GM21786 (cell line): ENCODE results near the gene MAGI3.
A peak's percentile ranks its signal among the peaks of the same experiment; 100 is the strongest.

Experiments used
- ATAC-seq: cut with Tn5 transposase; IDR thresholded peaks from one replicate; pipeline ENCODE4 v1.9.1; 2021; ENCODE audit not compliant: unreplicated experiment

MAGI3 gene

DNA sequence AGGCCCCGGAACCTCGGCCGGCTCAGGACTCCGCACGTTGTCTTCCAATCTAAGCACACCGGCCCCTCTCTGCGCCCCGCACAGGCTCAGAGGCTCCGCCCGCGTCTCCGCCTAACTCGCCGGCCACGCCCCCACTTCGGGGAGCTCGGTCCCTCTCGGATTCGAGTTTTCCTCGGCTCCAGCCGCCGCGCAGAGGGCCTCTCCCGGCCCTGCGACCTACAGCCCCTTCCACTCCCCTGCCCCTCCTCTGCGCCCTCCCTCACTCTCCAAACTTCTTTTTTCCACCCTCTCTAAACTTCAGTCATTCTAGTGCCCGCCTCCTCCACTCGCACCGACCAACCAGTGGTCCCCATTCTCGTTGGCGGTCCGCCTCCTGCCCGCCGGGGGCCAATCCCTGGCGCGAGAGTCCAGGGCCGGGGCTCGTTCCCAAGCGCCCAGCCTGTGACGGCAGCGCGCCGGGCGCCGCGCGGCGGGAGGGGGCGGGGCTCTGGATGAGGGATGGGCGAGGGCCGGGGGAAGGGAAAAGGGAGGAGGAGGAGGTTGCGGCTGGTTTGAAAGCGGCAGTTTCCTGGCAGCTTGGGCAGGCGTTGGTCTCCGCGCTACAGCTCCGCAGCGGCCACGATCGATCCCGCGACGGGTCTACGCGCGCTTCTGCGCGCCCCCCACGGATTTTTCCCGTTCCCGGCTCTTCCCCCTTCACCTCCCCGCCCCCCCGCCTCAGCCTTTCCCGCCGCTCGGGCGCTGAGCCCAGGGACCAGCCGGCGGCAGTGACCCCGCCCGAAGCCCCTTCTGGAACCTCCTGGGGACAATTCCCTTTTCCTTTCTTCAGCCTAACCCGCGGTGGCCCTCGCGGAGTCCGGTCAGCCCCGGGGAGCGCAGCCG lies at the start of gene MAGI3:
Gene MAGI3 (plus strand): TSS at position 563 of the 882 bp plus-strand sequence. CDS start 519 bp downstream, outside the sequence.
- peak; percentile 99 for ATAC-seq

- ATAC-seq, result no peak
Observed at GRCh38 chr1:113353580-113353979, 36.7 kb upstream of the MAGI3 start.

- no peak for ATAC-seq
Observed at GRCh38 chr1:113363935-113364334, 26.4 kb upstream of the MAGI3 start.

- ATAC-seq, result no peak
Observed at GRCh38 chr1:113369040-113369439, 21.3 kb upstream of the MAGI3 start.

DNA sequence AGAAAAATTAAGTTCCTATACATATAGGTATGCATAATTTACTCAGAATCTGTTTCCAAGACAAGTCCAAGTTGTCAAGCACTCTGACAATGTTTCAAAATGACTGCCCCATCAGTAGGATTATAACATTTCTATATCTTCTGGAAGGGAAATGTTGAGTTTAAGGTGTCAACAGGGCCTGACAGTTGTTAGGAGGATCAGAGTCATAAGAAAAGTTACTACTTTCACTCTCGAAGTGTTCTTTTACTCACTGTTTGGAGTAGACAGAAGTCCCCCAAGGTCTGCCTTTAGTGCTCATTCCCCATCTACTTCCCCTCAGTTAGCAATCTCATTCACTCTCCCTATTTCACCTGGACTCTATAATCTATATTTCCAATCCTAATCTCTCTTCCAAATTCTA lies 20.6 kb upstream of the MAGI3 start:
- ATAC-seq, result no peak

DNA sequence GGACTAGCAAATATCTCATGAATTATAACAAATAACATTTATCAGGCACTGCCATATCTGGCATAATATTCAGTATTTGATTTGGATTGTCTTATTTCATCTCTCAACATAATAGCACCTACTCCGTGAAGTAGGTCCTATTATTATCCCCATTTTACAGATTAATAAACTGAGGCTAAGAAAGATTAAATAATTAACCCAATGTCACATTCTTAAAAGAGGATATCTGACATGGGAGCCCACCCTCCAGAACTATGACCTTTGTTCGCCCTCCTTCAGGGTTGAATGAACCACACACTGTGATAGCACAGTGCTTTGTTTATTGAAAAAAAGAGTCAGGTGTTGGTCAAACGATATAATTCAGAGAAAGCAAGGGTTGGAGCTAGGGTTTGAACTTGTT lies 19.4 kb upstream of the MAGI3 start:
- no peak for ATAC-seq

DNA sequence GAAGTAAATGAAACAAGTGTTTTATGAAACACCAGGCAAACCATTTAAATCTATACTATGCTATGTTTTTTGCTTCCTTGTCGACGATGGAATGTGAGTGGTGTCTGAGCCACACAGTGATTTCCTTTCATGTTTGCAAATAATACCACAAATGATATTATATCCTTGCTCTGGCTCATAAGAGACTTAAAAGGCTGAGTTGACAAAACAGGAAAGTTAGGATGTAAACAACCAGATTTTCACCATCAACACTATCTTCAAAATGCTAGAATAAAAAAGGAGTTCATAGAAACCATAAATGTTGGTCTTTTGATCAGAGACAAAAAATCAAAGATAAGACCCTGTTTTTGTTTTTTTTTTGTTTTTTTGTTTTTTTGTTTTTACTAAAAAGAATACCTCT lies 17.8 kb upstream of the MAGI3 start:
- ATAC-seq, result no peak

GRCh38 chr1:113373644-113374043 lies 16.7 kb upstream of the MAGI3 start:
- no peak for ATAC-seq

DNA sequence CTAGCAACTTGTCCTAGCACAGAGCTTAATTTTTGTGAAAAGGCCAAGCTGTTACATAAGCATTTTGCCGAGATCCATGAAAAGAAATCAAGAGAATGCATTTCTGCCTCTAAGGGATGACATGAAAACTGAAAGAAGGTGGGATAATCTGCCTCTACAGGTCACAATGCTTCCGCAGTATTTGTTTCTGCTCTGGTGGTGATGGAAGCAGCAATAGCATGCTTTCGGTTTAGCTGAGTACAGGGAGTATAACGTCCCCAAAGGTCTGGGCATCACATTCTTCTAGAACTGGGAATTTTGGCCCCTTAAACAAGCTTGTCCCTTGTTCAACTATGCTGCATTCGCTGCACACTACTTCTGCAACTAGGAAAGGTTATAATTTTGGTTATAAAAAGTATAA lies 14.4 kb upstream of the MAGI3 start:
- ATAC-seq, result no peak

DNA sequence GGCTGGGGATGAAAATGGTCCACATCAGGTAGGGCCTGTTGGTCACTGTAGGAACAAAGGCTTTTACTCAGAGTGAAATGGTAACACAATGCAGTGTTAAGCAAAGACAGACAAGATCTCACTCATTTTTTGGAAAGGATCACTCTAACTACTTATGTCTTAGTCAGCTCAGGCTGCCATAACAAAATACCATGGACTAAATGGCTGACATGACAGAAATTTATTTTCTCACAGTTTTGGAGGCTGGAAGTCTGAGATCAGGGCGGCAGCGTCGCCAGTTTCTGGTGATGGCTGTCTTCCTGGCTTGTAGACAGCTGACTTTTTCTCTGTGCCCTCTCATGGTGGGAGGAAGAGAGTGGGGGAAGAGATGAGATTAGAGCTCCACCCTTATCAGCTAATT lies 10.2 kb upstream of the MAGI3 start:
- ATAC-seq, result no peak

GRCh38 chr1:113388017-113388620 lies 2.2 kb upstream of the MAGI3 start:
- no peak for ATAC-seq

DNA sequence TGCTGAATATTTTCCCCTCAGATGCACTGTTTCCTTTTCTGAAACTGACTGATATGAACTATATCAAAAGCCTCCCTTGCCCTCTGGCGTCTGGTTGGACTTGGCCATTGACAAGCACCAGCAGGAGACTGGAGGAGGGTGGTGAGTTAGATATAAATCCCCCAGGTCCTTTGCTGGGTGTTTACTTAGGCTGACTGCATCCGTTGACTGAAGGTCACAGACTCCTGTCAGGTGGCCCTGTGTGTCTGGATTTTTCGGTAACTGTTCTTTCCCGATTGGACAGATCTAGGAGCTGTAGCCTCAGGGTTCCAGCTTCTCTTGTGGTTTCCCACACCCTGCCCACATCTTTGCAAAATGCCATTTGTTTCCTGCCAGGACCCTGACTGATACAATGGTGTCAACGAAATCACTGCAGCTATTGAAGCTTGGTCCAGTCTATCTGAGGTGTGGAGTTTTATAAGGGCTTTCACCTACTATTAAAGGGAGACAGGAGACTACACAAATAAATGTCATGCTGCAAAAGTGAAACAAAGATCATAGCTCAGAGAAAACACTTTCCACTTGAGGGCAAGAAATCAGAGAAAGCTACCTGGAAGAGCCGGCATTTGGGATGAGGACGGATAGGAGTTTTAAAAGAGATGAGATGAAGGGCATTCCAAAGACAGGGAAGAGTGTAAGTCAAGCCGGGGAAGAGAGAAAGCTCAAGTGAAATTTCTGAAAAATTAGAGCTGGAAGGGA lies 1.5 kb upstream of the MAGI3 start:
- no peak for ATAC-seq

- no peak for ATAC-seq
Observed at GRCh38 chr1:113389359-113389952, 859 bp upstream of the MAGI3 start.

DNA sequence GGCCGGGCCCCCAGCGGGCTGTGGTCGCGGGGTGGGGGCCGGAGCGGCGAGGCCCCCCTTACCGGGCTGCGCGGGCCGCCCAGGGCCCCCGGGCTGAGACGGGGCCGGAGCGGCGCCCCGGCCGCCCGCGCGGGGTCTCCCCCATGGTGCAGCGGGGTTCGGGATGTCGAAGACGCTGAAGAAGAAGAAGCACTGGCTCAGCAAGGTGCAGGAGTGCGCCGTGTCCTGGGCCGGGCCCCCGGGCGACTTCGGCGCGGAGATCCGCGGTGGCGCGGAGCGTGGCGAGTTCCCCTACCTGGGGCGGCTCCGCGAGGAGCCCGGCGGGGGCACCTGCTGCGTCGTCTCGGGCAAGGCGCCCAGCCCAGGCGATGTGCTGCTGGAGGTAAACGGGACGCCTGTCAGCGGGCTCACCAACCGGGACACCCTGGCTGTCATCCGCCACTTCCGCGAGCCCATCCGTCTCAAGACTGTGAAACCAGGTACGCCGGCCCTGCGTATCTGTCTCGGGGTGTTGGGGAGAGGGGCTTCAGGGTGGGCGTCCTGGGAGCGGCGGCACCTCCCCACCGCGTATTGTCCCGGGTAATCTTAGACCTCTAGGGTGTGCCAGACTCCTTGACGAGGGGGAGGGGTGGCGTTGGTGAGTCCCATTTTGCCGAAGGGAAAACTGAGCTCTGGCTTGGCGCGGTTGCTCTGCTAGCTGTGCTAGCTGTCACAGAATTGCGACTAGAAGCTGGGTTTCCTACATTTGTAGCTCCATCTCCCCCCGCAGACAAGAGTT lies 745 bp downstream of the MAGI3 start:
- ATAC-seq, result no peak

- ATAC-seq, result no peak
Observed at GRCh38 chr1:113391649-113392271, 1.4 kb downstream of the MAGI3 start.

DNA sequence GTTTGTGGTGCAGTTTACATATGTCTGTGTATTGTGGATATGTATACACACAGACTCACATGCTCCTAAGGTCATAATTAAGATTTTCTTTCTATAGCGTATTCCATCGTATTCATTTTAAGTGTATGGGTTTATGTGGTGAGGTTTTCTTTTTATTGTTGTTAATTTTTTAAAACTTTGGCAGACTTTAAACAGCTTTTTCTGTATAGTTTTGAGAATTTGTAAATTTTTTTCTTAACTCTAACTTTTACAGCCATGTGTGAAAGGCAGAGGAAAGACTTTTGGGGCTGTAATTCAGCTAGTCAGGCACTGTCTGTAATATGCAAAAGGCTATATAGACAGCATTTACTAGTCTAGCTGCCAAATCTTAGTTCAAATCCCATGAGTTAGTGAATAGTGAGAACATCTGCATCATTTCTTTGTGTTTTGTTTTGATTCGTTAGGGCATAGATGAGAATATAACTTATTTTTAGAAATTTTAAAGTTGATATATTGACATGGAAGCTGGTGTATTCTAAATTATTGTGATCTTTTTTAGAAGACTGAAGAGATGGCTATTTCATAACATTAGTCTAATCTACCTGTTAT lies 2.3 kb downstream of the MAGI3 start:
- no peak for ATAC-seq

DNA sequence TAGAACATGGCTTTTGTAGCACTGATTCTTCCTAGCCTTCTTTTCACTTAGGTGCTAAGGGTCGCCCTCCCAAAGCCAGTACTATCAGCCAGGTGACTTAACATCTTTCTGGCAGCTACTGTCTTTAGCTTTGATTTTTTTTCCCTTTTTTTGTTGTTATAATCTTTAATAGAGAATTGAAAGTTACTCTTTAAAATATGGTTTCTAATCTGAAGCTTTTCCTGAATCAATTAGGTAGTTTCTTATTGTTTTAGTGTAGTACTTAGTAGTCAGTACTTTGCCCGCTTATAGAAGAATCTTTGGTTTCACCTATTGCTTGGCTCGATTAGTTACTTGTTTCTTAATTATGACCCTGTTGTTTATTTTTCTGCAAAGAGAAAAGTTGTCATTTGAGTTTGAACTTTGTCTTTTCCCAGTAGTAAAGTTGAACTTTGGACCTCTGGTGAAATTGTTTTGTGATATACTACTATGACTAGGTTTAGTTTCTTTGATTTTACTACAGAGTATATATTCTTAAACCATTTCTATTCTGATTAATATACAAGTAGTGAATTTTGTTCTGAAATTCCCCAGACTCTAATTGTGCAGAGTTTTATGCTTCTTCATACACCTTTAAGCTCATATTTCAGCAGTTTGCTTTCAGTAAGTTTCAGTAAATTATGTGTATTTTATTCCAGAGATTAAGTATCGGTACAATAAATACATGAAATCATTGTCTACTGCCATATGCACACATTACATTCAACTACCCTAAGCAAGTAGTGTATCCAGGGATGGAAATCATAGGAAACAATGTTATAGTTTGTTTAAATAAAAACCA lies 3.9 kb downstream of the MAGI3 start:
- ATAC-seq, result no peak

DNA sequence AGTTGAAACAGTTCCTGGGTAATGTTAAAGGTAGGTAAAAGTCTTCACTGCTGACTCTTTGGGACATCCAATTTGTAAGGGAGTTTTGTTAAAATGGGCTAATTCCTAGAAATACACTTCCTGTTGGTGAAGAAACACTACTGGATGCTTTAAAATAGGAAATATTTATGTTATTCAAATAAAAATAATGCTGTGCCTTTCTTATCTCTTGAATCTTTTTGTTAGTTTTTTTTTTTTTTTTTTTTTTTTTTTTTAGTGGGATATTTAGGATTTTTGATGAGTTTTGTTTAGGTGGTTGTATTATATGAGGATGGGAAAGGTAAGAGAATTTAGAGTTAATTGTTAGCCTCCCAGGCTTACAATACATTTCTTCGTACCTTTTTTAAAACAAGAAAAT lies 4.5 kb downstream of the MAGI3 start:
- no peak for ATAC-seq

- ATAC-seq, result no peak
Observed at GRCh38 chr1:113396102-113396501, 5.8 kb downstream of the MAGI3 start.
